NCI-H510A (cell line): ENCODE data around the gene HOXA9.

Experiments
- DNase-seq: peaks from one replicate; lab custom pipeline; 2025; lab: John Stamatoyannopoulos, UW

The HOXA9 gene

GRCh38 chr7:27200761-27201579, 35.6 kb upstream of the HOXA9 start:
- no peak for DNase-seq

GRCh38 chr7:27199849-27200760, 34.8 kb upstream of the HOXA9 start, which contains the start of gene HOXA13:
TSS of gene HOXA13 (minus strand) at chr7:27200091. CDS start at chr7:27200077, 14 bp downstream.
- DNase-seq, result peak; percentile 58

GRCh38 chr7:27198871-27199801, 33.8 kb upstream of the HOXA9 start:
- DNase-seq, result no peak

- no peak for DNase-seq
Observed at GRCh38 chr7:27198138-27198841, 33.0 kb upstream of the HOXA9 start.

- DNase-seq, result no peak
Observed at GRCh38 chr7:27197137-27198042, 32.1 kb upstream of the HOXA9 start.

- no peak for DNase-seq
Observed at GRCh38 chr7:27196287-27196767, 31.0 kb upstream of the HOXA9 start.

- no peak for DNase-seq
Observed at GRCh38 chr7:27194686-27195379, 29.5 kb upstream of the HOXA9 start.

GRCh38 chr7:27194002-27194352, 28.6 kb upstream of the HOXA9 start:
- no peak for DNase-seq

GRCh38 chr7:27193335-27194001, 28.1 kb upstream of the HOXA9 start:
- no peak for DNase-seq

GRCh38 chr7:27192546-27193334, 27.4 kb upstream of the HOXA9 start:
- DNase-seq, result no peak

- DNase-seq, result no peak
Observed at GRCh38 chr7:27191833-27192545, 26.7 kb upstream of the HOXA9 start.

- no peak for DNase-seq
Observed at GRCh38 chr7:27191161-27191731, 25.9 kb upstream of the HOXA9 start.

- no peak for DNase-seq
Observed at GRCh38 chr7:27189997-27190748, 24.8 kb upstream of the HOXA9 start.

- DNase-seq, result no peak
Observed at GRCh38 chr7:27189295-27189996, 24.1 kb upstream of the HOXA9 start.
